GM12864 (cell line): ENCODE measurements around the gene FLOT2.

Experiments
- DNase-seq: peaks from one replicate; pipeline ENCODE4 v3.0.0-alpha.2; 2011; ENCODE audit warnings: low read depth
- H3K4me3 ChIP-seq: 2 replicates; pipeline ENCODE4 v1.5.1; 2011; ENCODE audit warnings: mild to moderate bottlenecking, low read depth, low read length, control low read depth
- CTCF ChIP-seq: IDR thresholded peaks from 2 replicates; pipeline ENCODE4 v1.5.1; 2011; ENCODE audit warnings: low read depth, mild to moderate bottlenecking, moderate library complexity, low read length, control low read depth, inconsistent platforms; ENCODE audit errors: missing control alignments

Gene FLOT2

GRCh38 chr17:28895794-28896447, 1.6 kb downstream of the FLOT2 start:
- peak overlapping the region; percentile 63 for H3K4me3 ChIP-seq
- no peak for TF ChIP-seq CTCF
- no peak for DNase-seq

GRCh38 chr17:28893248-28894183, 4.0 kb downstream of the FLOT2 start:
- peak; percentile 84 for DNase-seq
- peak overlapping the region; percentile 19; the same call in 1 of the 2 replicates for H3K4me3 ChIP-seq

GRCh38 chr17:28892024-28892423, 5.5 kb downstream of the FLOT2 start:
- no peak for TF ChIP-seq CTCF
- DNase-seq: peak; percentile 54
- H3K4me3 ChIP-seq: no peak overlapping the region

- H3K4me3 ChIP-seq: no peak overlapping the region
- DNase-seq: no peak
- TF ChIP-seq CTCF: no peak
Observed at GRCh38 chr17:28891201-28891600, 6.3 kb downstream of the FLOT2 start.

- H3K4me3 ChIP-seq: no peak overlapping the region
- no peak for DNase-seq
- TF ChIP-seq CTCF: no peak
Observed at GRCh38 chr17:28889996-28890395, 7.5 kb downstream of the FLOT2 start.

- H3K4me3 ChIP-seq: no peak overlapping the region
- TF ChIP-seq CTCF: no peak
- DNase-seq: no peak
Observed at GRCh38 chr17:28888832-28889231, 8.7 kb downstream of the FLOT2 start.

GRCh38 chr17:28887871-28888471, 9.6 kb downstream of the FLOT2 start:
- H3K4me3 ChIP-seq: no peak overlapping the region
- TF ChIP-seq CTCF: no peak
- no peak for DNase-seq
